ENCODE measurements around the gene ZNF180. TPM values are rescaled to one million over a fixed set of nuclear protein-coding genes. Genes with fewer than 3 reads are reported as not detected.

The ZNF180 gene
- 3.3 and 11.1 TPM in 2 replicates for total RNA-seq

GRCh38 chr19:44499962-44500949 is at the start of gene ZNF180:
Gene ZNF180 (minus strand): TSS chr19:44500522. CDS start chr19:44497334, 3,188 bp downstream.
- FAIRE-seq, result peak; percentile 50

GRCh38 chr19:44549507-44549906 is 49.2 kb upstream of the ZNF180 start:
- TF ChIP-seq CTCF (IDR thresholded peaks at IDR 0.05; ENCODE audit: insufficient read depth, low read length, severe bottlenecking), result no peak
- DNase-seq (ENCODE audit: low read depth) (no peak), FAIRE-seq (no peak)
- Histone ChIP-seq H3K36me3 (ENCODE audit: control insufficient read depth, insufficient read depth, low read length) (no peaks in the 10 kb centered on the region), H3K4me3 (ENCODE audit: low read depth, low read length) (no peak overlapping the region), H3K27me3 (ENCODE audit: control insufficient read depth, insufficient read depth, low read length) (no peaks in the 10 kb centered on the region)

More at GRCh38 chr19:44499962-44500949, at the start of gene ZNF180:
- peak within 1 kb of the TSS; percentile 81 for H3K4me3 ChIP-seq (ENCODE audit: low read depth, low read length)
- no peaks in the 10 kb centered on the region for H3K27me3 ChIP-seq (ENCODE audit: control insufficient read depth, insufficient read depth, low read length)
- peaks cover 5% of the 10 kb centered on the region for H3K36me3 ChIP-seq (ENCODE audit: control insufficient read depth, insufficient read depth, low read length)
- TF ChIP-seq CTCF (IDR thresholded peaks at IDR 0.05; ENCODE audit: insufficient read depth, low read length, severe bottlenecking), result peak; percentile 42
- peak; percentile 89 for DNase-seq (ENCODE audit: low read depth)

- FAIRE-seq (peak; percentile 32), DNase-seq (ENCODE audit: low read depth) (peak; percentile 19)
- Histone ChIP-seq H3K36me3 (ENCODE audit: control insufficient read depth, insufficient read depth, low read length) (no peaks in the 10 kb centered on the region), H3K27me3 (ENCODE audit: control insufficient read depth, insufficient read depth, low read length) (no peaks in the 10 kb centered on the region), H3K4me3 (ENCODE audit: low read depth, low read length) (no peak overlapping the region)
- no peak for TF ChIP-seq CTCF (IDR thresholded peaks at IDR 0.05; ENCODE audit: insufficient read depth, low read length, severe bottlenecking)
These were observed 48.4 kb upstream of the ZNF180 start for GRCh38 chr19:44548736-44549135.

- no peak for DNase-seq (ENCODE audit: low read depth)
- no peaks in the 10 kb centered on the region for H3K36me3 ChIP-seq (ENCODE audit: control insufficient read depth, insufficient read depth, low read length)
- FAIRE-seq, result no peak
- no peaks in the 10 kb centered on the region for H3K27me3 ChIP-seq (ENCODE audit: control insufficient read depth, insufficient read depth, low read length)
- no peak overlapping the region for H3K4me3 ChIP-seq (ENCODE audit: low read depth, low read length)
- no peak for TF ChIP-seq CTCF (IDR thresholded peaks at IDR 0.05; ENCODE audit: insufficient read depth, low read length, severe bottlenecking)
These were observed 43.7 kb upstream of the ZNF180 start for GRCh38 chr19:44544031-44544430.

- no peak for FAIRE-seq
- Histone ChIP-seq H3K4me3 (ENCODE audit: low read depth, low read length) (no peak overlapping the region), H3K27me3 (ENCODE audit: control insufficient read depth, insufficient read depth, low read length) (no peaks in the 10 kb centered on the region), H3K36me3 (ENCODE audit: control insufficient read depth, insufficient read depth, low read length) (no peaks in the 10 kb centered on the region)
- no peak for DNase-seq (ENCODE audit: low read depth)
- TF ChIP-seq CTCF (IDR thresholded peaks at IDR 0.05; ENCODE audit: insufficient read depth, low read length, severe bottlenecking), result no peak
These were observed 42.3 kb upstream of the ZNF180 start for GRCh38 chr19:44542671-44543070.
